ENCODE data around the gene ECE1. TPM values are rescaled to one million over a fixed set of nuclear protein-coding genes. Genes with fewer than 3 reads are reported as not detected.
"Not testable (repeated sequence)": the region's sequence is repeated elsewhere in the genome, so short reads cannot be mapped to it uniquely, and the experiment has no call there.

Gene ECE1
- total and polyA plus RNA-seq, 2 of the 13 experiments (the other 11 are each of a cell fraction or from before 2014, with no cell fraction given) = 13.5 to 21.2 TPM

- peak; percentile 52; the same call in 1 of the 2 replicates for TF ChIP-seq TSC22D2 (CRISPR knock-in tag; IDR thresholded peaks at IDR 0.05; ENCODE audit: borderline replicate concordance)
- no peak for TF ChIP-seq HDAC6 (IDR thresholded peaks at IDR 0.05; ENCODE audit: low read depth, low read length)
- in situ Hi-C loops (cut with HindIII; ENCODE audit: extremely low pct_ligation_motif_present, low pct_unique_long_range_greater_than_20kb) = no loop called here
- ATAC-seq (no peak), DNase-seq (ENCODE audit: low spot score) (no peak), FAIRE-seq (no peak)
- H3K36me3 ChIP-seq (replicated peaks in 1 of 2; ENCODE audit: control insufficient read depth in 1 of 2, insufficient read depth in 2 of 2, low read length in 2 of 2) = no peaks in the 10 kb centered on the region; a peak in 1 of 5 replicates
- H3K27me3 ChIP-seq (ENCODE audit: control insufficient read depth in 1 of 2, insufficient read depth in 2 of 2, low read length in 2 of 2) = no peaks in the 10 kb centered on the region; a peak in 1 of 5 replicates
- intact Hi-C loops (cut with micrococcal nuclease; ENCODE audit: unreplicated experiment) = no loop called here
- peak overlapping the region; percentile 79; the same call in 1 of the 2 replicates for H3K9ac ChIP-seq (ENCODE audit: insufficient read depth, low read depth, low read length)
- H3K79me2 ChIP-seq (ENCODE audit: insufficient read depth, low read length) = peaks cover 47% of the 10 kb centered on the region
- H3K4me1 ChIP-seq (ENCODE audit: insufficient read depth, low read length) = peaks cover 42% of the 10 kb centered on the region
- H3K9me3 ChIP-seq (ENCODE audit: low read length) = no peaks in the 10 kb centered on the region
- peak overlapping the region; percentile 77 for H3K27ac ChIP-seq (ENCODE audit: extremely low read length, insufficient read depth, low read length)
- ChIA-PET CTCF (ENCODE audit: low intra/inter-chr PET ratio, low total read pairs) (no interaction called here), POLR2A (no interaction called here)
- peak overlapping the region; percentile 79 for H3K4me2 ChIP-seq (ENCODE audit: low read depth, low read length)
- WGBS (ENCODE audit: low lambda C conversion rate) = 66% methylated on average over 2 of the region's 2 CpGs
- no TSS peak for BruUV-seq (replicated peaks)
- H4K20me1 ChIP-seq (ENCODE audit: insufficient read depth, low read length) = no peaks in the 10 kb centered on the region; the same call in 1 of the 2 replicates
- peak overlapping the region; percentile 90 to 95 (median 91); a peak in 5 of 6 replicates for H3K4me3 ChIP-seq (replicated peaks in 1 of 3; ENCODE audit: insufficient read depth in 1 of 3, low read depth in 2 of 3, low read length in 3 of 3)
- H2AFZ ChIP-seq (ENCODE audit: low read length) = no peak overlapping the region
Observed at GRCh38 chr1:21174230-21174629, 116.0 kb downstream of the ECE1 start.

- intact Hi-C loops (cut with micrococcal nuclease; ENCODE audit: unreplicated experiment); ATAC-seq; H3K27me3 ChIP-seq (ENCODE audit: control insufficient read depth in 1 of 2, insufficient read depth in 2 of 2, low read length in 2 of 2); DNase-seq (ENCODE audit: low spot score); H3K9ac ChIP-seq (ENCODE audit: insufficient read depth, low read depth, low read length); H3K9me3 ChIP-seq (ENCODE audit: low read length); BruUV-seq (replicated peaks); H4K20me1 ChIP-seq (ENCODE audit: insufficient read depth, low read length); CTCF ChIA-PET (ENCODE audit: low intra/inter-chr PET ratio, low total read pairs); FAIRE-seq; in situ Hi-C loops (cut with HindIII; ENCODE audit: extremely low pct_ligation_motif_present, low pct_unique_long_range_greater_than_20kb); H3K36me3 ChIP-seq (replicated peaks in 1 of 2; ENCODE audit: control insufficient read depth in 1 of 2, insufficient read depth in 2 of 2, low read length in 2 of 2); H2AFZ ChIP-seq (ENCODE audit: low read length); H3K4me2 ChIP-seq (ENCODE audit: low read depth, low read length); H3K4me3 ChIP-seq (replicated peaks in 1 of 3; ENCODE audit: insufficient read depth in 1 of 3, low read depth in 2 of 3, low read length in 3 of 3); POLR2A ChIA-PET; H3K27ac ChIP-seq (ENCODE audit: extremely low read length, insufficient read depth, low read length): not testable (repeated sequence)
- peaks cover 47% of the 10 kb centered on the region for H3K79me2 ChIP-seq (ENCODE audit: insufficient read depth, low read length)
- peaks cover 42% of the 10 kb centered on the region for H3K4me1 ChIP-seq (ENCODE audit: insufficient read depth, low read length)
- WGBS (ENCODE audit: low lambda C conversion rate) = 92% methylated on average over 10 of the region's 12 CpGs
Observed at GRCh38 chr1:21173096-21173495, 117.2 kb downstream of the ECE1 start.

- in situ Hi-C loops (cut with HindIII; ENCODE audit: extremely low pct_ligation_motif_present, low pct_unique_long_range_greater_than_20kb); H3K36me3 ChIP-seq (replicated peaks in 1 of 2; ENCODE audit: control insufficient read depth in 1 of 2, insufficient read depth in 2 of 2, low read length in 2 of 2); H3K27ac ChIP-seq (ENCODE audit: extremely low read length, insufficient read depth, low read length); H3K4me3 ChIP-seq (replicated peaks in 1 of 3; ENCODE audit: insufficient read depth in 1 of 3, low read depth in 2 of 3, low read length in 3 of 3); H3K9ac ChIP-seq (ENCODE audit: insufficient read depth, low read depth, low read length); H2AFZ ChIP-seq (ENCODE audit: low read length); intact Hi-C loops (cut with micrococcal nuclease; ENCODE audit: unreplicated experiment); H3K9me3 ChIP-seq (ENCODE audit: low read length); H3K4me2 ChIP-seq (ENCODE audit: low read depth, low read length); CTCF ChIA-PET (ENCODE audit: low intra/inter-chr PET ratio, low total read pairs); POLR2A ChIA-PET; DNase-seq (ENCODE audit: low spot score); BruUV-seq (replicated peaks); ATAC-seq; H3K27me3 ChIP-seq (ENCODE audit: control insufficient read depth in 1 of 2, insufficient read depth in 2 of 2, low read length in 2 of 2); H4K20me1 ChIP-seq (ENCODE audit: insufficient read depth, low read length): not testable (repeated sequence)
- Histone ChIP-seq H3K79me2 (ENCODE audit: insufficient read depth, low read length) (peaks cover 51% of the 10 kb centered on the region), H3K4me1 (ENCODE audit: insufficient read depth, low read length) (peaks cover 35% of the 10 kb centered on the region)
- peak; percentile 50 for FAIRE-seq
- WGBS (ENCODE audit: low lambda C conversion rate) = 98% methylated on average over 4 of the region's 4 CpGs
Observed at GRCh38 chr1:21170837-21171236, 119.4 kb downstream of the ECE1 start.

Measured in HepG2 (cell line).